GM13977 (cell line): Measurements from ENCODE around the gene SEC24D.

Experiments
- DNase-seq: peaks from one replicate; pipeline ENCODE4 v3.0.0; 2012; ENCODE audit warnings: low spot score
- CTCF ChIP-seq: IDR thresholded peaks from 2 replicates; pipeline ENCODE4 v1.5.1; 2012; ENCODE audit warnings: mild to moderate bottlenecking, control low read depth; ENCODE audit not compliant: insufficient read depth; ENCODE audit errors: extremely low read depth, missing control alignments
- in situ Hi-C: fragments of 300-500 bp; cut with MboI; formaldehyde crosslinking; loops from one replicate; pipeline ENCODE4 v1.12.0; 2022; ENCODE audit warnings: low sequenced_read_pairs, low pct_unique_long_range_greater_than_20kb, mixed read lengths, inconsistent platforms; ENCODE audit not compliant: unreplicated experiment

SEC24D gene

DNA sequence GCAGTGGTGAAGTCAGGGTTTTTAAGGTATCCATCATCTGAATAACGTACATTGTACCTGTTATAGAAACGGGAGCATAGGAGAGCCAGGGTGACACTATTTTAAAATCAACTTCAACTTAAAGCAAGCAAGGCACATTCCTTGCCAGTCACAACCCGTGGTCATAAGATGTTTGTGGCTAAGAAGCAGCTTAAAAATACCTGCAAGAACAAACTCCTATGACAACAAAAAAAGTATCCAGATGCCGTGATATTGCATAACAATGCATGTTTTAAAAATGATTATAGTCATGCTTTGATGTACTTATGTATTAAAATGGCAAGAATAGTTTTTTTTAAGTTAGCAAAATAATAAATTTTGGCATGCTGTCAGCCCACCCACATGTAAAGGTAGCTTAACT, 36.3 kb upstream of the SEC24D start:
- in situ Hi-C loops = no loop called here
- no peak for DNase-seq
- no peak for TF ChIP-seq CTCF

- DNase-seq = no peak
- no peak for TF ChIP-seq CTCF
- in situ Hi-C loops = no loop called here
These were observed 33.9 kb upstream of the SEC24D start for GRCh38 chr4:118869808-118870342.

DNA sequence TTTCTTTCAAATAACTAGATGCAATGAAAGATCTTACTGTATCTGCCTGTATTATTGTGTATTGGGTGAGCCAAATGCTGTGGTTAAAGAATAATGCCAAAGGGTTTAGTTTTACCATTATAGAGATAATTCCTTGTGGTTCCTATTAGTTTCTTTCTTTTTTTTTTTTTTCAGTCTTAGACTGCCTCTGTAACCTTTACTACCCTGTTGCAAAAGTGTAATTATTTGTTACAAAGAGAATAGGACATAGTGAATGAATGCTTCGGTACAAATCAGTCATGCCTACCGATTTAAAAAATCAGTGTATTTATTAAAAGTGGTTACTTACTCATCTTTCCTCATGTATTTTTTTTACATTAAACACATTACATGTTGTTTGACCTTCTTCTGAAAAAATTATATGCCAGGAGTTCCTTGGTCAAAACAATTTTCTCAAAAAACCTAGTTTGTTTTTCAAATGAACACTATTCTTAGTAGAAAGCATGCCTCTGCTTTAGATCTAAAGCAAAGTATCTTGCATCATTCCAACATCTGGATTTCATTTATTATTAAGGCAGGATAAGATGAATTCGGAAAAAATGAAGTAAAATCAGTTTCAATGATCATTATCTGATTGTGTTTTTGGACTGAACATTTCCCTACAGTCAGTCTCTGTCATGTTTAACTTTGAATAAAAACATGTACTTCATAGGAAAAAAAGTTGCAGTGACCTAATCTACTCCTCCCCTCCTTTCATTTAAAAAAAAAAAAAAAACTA, 31.6 kb upstream of the SEC24D start:
- DNase-seq = no peak
- in situ Hi-C loops = no loop called here
- no peak for TF ChIP-seq CTCF

- no peak for TF ChIP-seq CTCF
- DNase-seq = no peak
- in situ Hi-C loops = no loop called here
These were observed 30.5 kb upstream of the SEC24D start for GRCh38 chr4:118866442-118866841.

GRCh38 chr4:118865091-118865708, 29.3 kb upstream of the SEC24D start:
- in situ Hi-C loops = no loop called here
- TF ChIP-seq CTCF = peak; percentile 81
- DNase-seq = peak; percentile 49

GRCh38 chr4:118858779-118859178, 22.9 kb upstream of the SEC24D start:
- in situ Hi-C loops = no loop called here
- no peak for TF ChIP-seq CTCF
- no peak for DNase-seq
